GM21717 (cell line): ENCODE measurements around the gene ZBTB7C.

Source experiments
- ATAC-seq: cut with Tn5 transposase; IDR thresholded peaks from one replicate; pipeline ENCODE4 v1.9.1; 2021; ENCODE audit warnings: mild to moderate bottlenecking, moderate library complexity; ENCODE audit not compliant: unreplicated experiment

The ZBTB7C gene

GRCh38 chr18:48326901-48327675 is 82.1 kb downstream of the ZBTB7C start:
- no peak for ATAC-seq

- ATAC-seq: no peak
Measured at GRCh38 chr18:48325115-48325665, 84.0 kb downstream of the ZBTB7C start.

- no peak for ATAC-seq
Measured at GRCh38 chr18:48324651-48325050, 84.5 kb downstream of the ZBTB7C start.

GRCh38 chr18:48323151-48323550 is 86.0 kb downstream of the ZBTB7C start:
- ATAC-seq: no peak

- no peak for ATAC-seq
Measured at GRCh38 chr18:48321536-48321935, 87.6 kb downstream of the ZBTB7C start.

- ATAC-seq: no peak
Measured at GRCh38 chr18:48321121-48321520, 88.1 kb downstream of the ZBTB7C start.

GRCh38 chr18:48320639-48320945 is 88.6 kb downstream of the ZBTB7C start:
- no peak for ATAC-seq

GRCh38 chr18:48319801-48320638 is 89.2 kb downstream of the ZBTB7C start:
- no peak for ATAC-seq

GRCh38 chr18:48318436-48318835 is 90.7 kb downstream of the ZBTB7C start:
- no peak for ATAC-seq

GRCh38 chr18:48317781-48318381 is 91.3 kb downstream of the ZBTB7C start:
- ATAC-seq: no peak

GRCh38 chr18:48316177-48316576 is 93.0 kb downstream of the ZBTB7C start:
- no peak for ATAC-seq

GRCh38 chr18:48314690-48315089 is 94.5 kb downstream of the ZBTB7C start:
- ATAC-seq: no peak

GRCh38 chr18:48313792-48314191 is 95.4 kb downstream of the ZBTB7C start:
- no peak for ATAC-seq

- ATAC-seq: no peak
Measured at GRCh38 chr18:48312066-48312465, 97.1 kb downstream of the ZBTB7C start.

GRCh38 chr18:48310999-48311398 is 98.2 kb downstream of the ZBTB7C start:
- no peak for ATAC-seq

- ATAC-seq: no peak
Measured at GRCh38 chr18:48310353-48310752, 98.8 kb downstream of the ZBTB7C start.

- no peak for ATAC-seq
Measured at GRCh38 chr18:48308755-48309575, 100.2 kb downstream of the ZBTB7C start.

GRCh38 chr18:48308027-48308635 is 101.1 kb downstream of the ZBTB7C start:
- ATAC-seq: no peak

- no peak for ATAC-seq
Measured at GRCh38 chr18:48306838-48307237, 102.3 kb downstream of the ZBTB7C start.
